ENCODE data around the gene SLC4A8.

SLC4A8 gene

DNA sequence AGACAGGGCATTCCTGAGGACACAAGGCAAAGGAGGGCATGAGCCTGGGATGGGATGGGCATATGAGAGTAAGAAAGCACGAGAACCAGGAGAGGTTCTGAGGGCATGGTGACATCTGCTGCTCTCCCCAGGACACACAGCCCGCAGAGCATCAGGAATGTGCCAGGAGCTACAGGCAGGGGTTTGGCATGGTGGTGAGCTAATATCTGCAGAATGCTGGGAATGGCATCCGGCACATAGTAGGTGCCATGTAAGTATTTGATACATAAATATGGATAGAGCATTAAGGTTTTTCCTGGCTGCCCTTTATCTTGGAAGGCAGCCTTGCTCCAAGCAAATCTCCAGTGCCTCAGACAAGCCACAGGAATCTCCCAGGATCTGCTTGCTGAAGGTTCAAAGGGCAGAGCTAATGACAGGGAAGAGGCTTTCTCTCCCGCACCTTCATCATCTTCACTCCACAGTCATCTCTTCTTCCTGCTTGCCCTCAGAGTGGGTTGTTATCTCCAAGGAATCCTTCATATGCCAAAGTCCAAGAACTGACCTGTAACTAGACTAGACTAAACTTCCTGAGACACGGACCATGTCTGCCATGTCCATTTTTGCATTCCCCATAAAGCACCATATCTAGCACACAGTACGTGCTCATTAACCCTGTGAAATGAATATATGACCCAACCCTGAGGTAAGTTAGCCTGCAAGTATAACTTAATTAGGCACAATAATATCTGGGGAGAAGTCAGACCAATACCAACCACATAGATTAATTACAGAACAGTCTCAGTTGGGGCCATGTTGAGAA lies 104.4 kb downstream of the SLC4A8 start:
- DNase-seq = no peak

DNA sequence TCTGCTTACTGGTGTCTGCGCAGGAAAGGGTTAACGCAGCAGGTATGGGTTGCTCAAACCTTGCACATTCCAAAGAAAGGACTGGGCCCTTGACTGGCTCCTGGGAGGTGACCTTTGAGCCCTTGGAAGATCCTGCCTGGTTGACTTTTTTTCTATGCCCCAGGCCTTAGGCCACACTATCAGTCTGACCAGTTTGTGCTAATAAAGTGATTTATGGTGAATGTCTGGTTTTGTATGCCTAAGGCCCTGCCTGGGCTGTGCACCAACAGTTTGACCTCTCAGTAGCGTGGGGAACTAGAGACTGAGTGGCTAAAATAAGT lies 105.0 kb downstream of the SLC4A8 start:
- DNase-seq = no peak

DNA sequence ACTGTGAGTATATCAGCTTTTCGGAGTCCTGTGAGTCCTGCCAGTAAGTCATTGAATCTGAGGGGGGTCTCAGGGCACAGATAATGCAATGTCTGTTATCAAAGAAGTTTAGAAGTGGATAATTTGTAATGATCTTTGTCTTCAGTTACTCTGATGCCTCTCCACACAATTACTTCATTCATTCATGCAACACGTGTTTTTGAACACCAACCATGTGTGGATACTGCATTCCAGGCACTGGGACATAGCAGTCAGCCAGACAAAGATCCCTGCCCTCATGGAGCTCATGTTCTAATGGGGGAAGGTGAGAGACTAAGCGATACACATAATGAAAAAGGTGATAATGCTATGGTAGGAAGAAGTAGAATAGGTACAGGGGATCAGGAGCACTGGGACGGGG lies 105.6 kb downstream of the SLC4A8 start:
- no peak for DNase-seq

DNA sequence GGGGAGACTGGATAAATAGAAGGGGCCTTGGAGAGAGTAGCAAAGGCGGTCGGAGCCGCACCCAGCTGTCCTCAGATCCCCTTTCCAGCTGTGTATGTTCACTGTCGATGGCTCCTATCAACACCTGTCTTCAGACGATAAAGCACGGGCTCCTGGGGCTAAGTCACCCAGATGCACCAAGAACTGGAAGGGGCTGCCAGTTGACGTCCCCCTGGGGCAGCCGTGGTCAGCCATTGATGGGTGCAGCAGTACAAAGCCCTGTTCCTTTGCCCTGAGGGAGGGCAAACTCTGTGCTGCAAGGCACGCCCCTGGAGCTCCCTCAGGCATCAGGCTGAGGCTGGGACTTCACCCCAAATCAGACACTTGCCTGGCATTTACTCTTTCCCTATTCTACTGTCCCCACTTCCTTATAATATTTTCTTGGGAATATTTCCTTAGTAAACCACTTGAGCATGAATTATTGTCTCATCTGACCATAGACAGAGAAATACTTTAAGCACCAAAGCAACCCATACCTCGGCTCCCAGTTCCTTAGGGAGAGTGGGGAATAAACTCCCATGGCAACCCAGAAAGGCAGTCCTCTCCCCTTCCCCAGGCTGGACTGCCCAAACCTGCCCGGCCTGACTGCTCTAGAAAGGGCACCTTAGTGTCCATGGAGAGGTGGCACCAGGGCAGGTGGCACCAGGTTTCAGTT lies 106.8 kb downstream of the SLC4A8 start:
- no peak for DNase-seq

DNA sequence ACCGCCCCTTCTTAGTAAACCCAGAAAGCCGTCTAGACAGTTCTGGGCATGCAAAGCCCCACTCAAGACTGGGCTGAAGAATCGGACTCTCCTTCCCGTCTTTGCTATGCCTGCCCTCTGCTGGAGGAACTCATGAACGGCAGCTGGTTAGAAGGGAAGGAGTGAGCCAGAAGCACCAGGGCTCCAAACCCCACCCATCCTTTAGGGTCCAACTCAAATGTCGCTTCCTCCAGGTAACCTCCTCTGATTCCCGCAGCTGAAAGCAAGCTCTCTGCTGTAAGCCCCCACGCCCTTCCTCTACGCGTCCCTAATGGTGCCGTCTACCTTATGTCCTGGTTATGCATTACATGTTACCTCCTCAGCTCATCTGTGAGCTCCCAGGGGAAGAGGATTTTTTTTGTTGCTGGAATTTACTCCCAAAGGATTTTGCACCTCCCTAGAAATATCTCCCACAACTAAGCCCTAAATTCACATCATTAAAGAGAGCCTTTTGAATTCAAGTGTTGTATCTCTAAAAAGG lies 107.4 kb downstream of the SLC4A8 start:
- DNase-seq = no peak

DNA sequence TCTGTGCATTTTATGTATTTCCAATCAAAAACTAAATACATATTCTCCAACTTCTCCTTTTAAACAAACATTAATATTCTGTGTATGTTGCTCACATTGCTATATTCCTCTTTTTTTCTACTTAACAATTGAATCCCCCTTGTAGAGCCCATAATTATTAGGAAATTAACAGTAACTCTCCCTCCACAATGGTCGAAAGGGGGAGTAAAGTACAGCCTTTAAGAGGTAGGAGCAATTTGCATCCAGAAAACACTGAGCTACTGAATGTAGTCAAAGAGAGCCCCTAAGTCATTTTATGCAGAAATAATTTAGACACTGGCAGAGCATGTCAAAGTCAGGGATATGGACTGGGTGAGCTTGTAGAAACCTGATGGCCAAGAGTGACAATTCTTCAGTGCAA lies 109.2 kb downstream of the SLC4A8 start:
- DNase-seq = no peak

DNA sequence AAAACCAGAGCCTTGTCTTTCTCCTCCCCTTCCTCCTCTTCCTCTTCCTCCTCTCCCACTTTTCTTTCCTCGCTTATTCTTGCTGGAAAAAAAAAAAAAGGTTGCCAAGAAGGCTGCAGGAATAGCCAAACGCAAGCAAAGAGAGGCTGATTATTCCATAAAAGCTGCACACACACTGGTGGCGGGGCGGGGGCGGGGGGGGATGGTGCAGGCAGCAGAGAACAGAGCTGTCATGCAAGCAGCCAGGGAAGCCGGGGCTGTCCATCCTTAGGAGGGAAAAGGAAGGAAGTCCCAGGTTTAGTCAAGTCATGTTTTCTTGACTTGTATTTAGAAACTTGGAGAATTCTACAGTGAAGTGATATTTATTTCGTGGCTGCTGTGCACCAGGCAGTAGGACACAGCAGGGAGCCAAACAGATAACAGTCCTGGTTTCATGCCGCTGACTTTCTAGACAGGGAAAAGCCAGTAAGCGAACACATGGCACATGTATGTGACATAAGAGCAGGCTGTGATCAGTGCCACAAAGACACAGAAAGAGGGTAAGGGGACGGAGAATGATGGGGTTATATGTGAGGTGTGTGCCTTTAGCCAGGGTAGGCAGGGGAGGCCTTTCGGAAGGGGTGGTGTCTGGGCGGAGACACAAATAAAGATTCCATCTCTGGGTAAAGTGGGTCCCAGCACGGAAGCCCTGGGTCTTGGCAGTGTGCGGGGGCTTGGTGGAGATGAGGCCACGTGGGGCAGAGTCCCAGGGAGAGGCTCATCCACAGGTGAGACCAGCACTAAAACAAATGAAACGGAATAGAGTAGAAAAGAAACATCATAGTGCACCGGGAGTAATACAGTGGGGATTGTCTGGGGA lies 109.8 kb downstream of the SLC4A8 start:
- no peak for DNase-seq

DNA sequence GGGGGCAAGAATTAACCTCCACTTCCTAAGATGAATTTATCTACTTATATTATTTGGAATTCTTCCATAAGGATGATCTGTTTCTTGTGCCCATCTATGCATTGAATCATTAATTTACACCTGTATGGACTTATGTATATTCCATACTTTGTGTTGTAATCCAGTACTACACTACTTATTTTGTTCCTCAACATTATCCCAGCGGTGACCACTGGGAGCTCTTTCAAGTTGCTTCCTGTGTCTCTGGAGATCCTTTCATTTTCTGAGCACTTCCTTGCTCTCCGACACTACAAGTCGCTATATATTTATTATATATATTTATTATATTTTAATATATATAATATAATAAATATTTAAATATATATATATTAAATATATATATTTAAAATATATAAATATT lies 111.5 kb downstream of the SLC4A8 start:
- DNase-seq = no peak

DNA sequence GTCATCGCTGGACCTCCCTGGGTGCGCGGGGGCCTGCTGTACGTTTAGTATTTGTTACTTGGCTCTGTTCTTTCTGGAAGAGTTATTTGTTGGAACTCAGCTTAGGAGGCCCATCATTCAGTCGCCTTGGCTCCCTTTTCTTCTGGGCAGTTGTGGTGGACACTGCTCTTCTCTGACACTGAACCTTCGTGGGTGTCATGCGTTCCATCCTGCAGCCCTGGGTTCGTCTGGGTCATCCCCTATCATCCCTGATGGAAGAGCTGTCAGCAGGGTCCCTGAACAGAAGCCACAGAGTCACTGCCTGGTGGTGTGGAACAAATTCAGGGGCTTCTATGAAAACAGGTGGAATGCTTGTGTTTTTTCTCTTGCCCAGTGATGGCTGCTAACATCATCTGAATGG lies 113.5 kb downstream of the SLC4A8 start:
- no peak for DNase-seq

DNA sequence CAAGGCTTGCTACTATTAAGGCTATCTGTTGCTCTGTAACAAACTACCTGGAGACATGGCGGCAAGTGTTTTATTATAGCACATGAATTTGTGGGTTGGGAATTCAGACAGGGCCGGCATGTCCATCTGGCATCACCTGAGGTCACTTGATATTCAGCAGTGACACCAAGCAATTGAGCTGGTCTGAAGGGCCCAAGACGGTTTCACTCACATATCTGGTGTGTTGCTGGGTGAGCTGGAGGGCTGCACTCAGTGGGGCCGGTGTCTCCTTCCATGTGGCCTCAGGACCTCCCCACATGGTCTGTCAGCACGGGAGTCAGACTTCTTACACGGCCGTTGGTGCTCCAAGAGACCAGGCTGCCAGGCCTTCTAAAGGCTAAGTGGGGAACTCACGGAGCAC lies 114.0 kb downstream of the SLC4A8 start:
- no peak for DNase-seq

DNA sequence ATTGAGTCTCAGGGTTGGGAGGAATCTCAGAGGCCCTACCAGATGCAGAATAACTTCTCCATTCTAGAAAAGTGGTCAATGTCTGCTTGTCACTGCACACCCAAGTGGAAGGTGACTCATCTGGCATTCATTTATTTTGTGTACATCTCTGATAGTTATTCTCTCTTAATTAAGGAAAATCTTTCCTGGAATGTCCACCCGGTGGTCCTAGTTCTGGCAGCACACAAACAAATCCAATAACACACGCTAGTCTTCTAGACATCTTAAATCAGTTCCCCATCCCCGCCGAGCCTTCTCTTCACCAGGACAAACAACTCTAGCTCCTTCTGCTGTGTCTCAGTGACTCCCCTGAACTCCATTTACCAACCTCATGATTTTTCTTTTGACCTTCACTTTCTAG lies 116.4 kb downstream of the SLC4A8 start:
- no peak for DNase-seq

DNA sequence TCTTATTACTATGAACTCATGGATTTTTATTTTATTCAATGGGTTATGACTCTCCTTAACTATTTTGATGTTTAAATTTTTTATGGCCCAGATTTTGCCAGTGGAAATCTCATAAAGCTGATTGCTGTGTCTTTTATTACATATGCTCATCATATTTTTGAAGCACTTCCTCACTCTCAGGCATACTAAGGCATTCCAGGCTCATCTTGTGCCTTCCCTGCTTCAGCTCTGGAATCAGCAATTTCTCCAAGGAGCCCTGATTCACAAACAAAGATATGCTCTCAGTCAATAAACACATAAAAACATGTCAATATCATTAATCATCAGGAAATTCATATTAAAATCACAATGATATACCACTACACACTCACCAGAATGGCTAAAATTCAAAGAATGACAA lies 121.5 kb downstream of the SLC4A8 start:
- DNase-seq = no peak

DNA sequence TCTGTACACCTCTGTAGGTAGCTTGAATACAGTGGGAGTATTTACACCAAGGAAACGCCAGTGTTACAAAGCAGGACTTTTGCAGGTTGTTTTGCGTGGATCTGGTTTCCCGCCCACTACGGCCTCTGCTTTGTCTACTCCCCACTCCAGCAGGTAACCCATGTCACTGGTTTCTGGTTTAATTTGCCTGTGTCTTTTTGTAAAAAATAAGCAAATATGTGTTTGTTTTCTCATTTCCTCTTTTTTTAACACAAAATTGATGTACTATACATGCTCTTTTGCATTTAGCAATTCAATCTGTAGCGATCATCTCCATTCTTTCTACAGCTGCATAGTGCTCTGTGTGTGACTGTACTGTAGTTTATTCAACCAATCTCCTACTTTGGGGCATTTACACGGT lies 123.0 kb downstream of the SLC4A8 start:
- no peak for DNase-seq

DNA sequence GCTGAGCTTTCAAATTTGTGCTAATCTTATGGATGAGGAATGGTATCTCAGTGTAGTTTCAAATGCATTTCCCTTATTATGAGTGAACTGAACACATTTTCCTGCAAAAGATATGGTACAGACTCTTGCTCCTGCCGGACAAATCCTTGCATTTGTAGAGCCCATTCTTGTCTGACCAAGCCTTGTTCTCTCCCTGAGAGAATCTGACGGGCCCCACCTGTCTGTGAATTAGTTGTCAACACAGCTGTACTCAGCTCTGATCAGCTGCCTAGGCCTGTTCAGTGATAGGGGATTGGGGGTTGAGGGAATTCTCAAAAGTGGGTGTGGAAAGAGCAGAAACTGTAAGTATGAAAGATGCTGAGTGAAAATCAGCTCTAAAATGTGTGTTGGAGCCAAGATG lies 123.6 kb downstream of the SLC4A8 start:
- no peak for DNase-seq

DNA sequence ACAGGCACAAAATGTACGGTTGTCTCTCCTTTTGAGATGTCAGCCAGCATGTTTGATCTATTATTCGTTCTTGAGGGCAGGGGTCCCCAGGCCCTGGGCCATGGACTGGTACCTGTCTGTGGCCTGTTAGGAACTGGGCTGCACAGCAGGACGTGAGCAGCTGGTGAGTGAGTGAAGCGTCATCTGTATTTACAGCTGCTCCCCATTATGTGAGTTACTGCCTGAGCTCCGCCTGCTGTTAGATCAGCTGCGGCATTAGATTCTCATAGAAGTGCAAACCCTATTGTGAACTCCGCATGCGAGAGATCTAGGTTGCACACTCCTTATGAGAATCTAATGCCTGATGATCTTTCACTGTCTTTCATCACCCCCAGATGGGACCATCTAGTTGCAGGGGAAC lies 125.0 kb downstream of the SLC4A8 start:
- DNase-seq = no peak
